ENCODE measurements around the gene RBM33.

The RBM33 gene

GRCh38 chr7:155793720-155794119 lies 149.3 kb downstream of the RBM33 start:
- Histone ChIP-seq H3K79me2 (ENCODE audit: control insufficient read depth, insufficient read depth, low read length, unreplicated experiment) (no peaks in the 10 kb centered on the region), H2AFZ (ENCODE audit: low read length, unreplicated experiment) (no peak overlapping the region), H3K36me3 (ENCODE audit: insufficient read depth, low read length) (no peaks in the 10 kb centered on the region), H3K27me3 (ENCODE audit: insufficient read depth, low read length) (peaks cover 19% of the 10 kb centered on the region), H3K27ac (ENCODE audit: low read depth, low read length) (no peak overlapping the region), H3K4me1 (ENCODE audit: control insufficient read depth, insufficient read depth, low read length, unreplicated experiment) (no peaks in the 10 kb centered on the region), H3K4me3 (ENCODE audit: low read depth, low read length) (no peak overlapping the region)

GRCh38 chr7:155794196-155794595 lies 149.7 kb downstream of the RBM33 start:
- no peak overlapping the region for H2AFZ ChIP-seq (ENCODE audit: low read length, unreplicated experiment)
- no peak overlapping the region for H3K4me3 ChIP-seq (ENCODE audit: low read depth, low read length)
- no peak overlapping the region for H3K27ac ChIP-seq (ENCODE audit: low read depth, low read length)
- no peaks in the 10 kb centered on the region for H3K4me1 ChIP-seq (ENCODE audit: control insufficient read depth, insufficient read depth, low read length, unreplicated experiment)
- peaks cover 24% of the 10 kb centered on the region for H3K27me3 ChIP-seq (ENCODE audit: insufficient read depth, low read length)
- H3K36me3 ChIP-seq (ENCODE audit: insufficient read depth, low read length) = no peaks in the 10 kb centered on the region
- no peaks in the 10 kb centered on the region for H3K79me2 ChIP-seq (ENCODE audit: control insufficient read depth, insufficient read depth, low read length, unreplicated experiment)

DNA sequence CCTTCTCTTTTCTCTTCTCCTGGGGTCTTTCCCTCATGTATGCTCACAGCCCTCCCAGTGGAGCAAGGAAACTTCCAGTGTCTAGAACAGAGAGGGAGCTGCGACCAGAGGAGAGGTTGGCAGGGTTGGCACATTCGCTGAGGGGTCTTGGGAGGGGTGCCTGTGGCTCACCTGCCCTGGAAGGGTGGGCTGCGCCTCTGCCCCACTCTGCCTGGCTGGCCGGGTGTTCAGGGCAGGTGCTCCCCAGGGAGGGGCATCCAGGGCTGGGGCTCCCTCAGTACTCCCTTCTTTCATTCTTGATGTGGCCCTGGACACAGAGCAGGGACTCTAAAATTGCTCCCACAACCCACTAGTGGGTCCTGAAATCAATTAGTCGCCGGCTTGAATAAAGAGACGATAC lies 150.9 kb downstream of the RBM33 start:
- Histone ChIP-seq H3K27ac (ENCODE audit: low read depth, low read length) (no peak overlapping the region), H3K4me1 (ENCODE audit: control insufficient read depth, insufficient read depth, low read length, unreplicated experiment) (no peaks in the 10 kb centered on the region), H3K27me3 (ENCODE audit: insufficient read depth, low read length) (peaks cover 36% of the 10 kb centered on the region), H3K79me2 (ENCODE audit: control insufficient read depth, insufficient read depth, low read length, unreplicated experiment) (no peaks in the 10 kb centered on the region), H3K36me3 (ENCODE audit: insufficient read depth, low read length) (no peaks in the 10 kb centered on the region), H2AFZ (ENCODE audit: low read length, unreplicated experiment) (no peak overlapping the region), H3K4me3 (ENCODE audit: low read depth, low read length) (no peak overlapping the region)

- Histone ChIP-seq H3K27ac (ENCODE audit: low read depth, low read length) (no peak overlapping the region), H2AFZ (ENCODE audit: low read length, unreplicated experiment) (no peak overlapping the region), H3K79me2 (ENCODE audit: control insufficient read depth, insufficient read depth, low read length, unreplicated experiment) (no peaks in the 10 kb centered on the region), H3K36me3 (ENCODE audit: insufficient read depth, low read length) (no peaks in the 10 kb centered on the region), H3K4me1 (ENCODE audit: control insufficient read depth, insufficient read depth, low read length, unreplicated experiment) (no peaks in the 10 kb centered on the region), H3K27me3 (ENCODE audit: insufficient read depth, low read length) (peaks cover 41% of the 10 kb centered on the region), H3K4me3 (ENCODE audit: low read depth, low read length) (no peak overlapping the region)
These were observed 151.5 kb downstream of the RBM33 start for GRCh38 chr7:155795951-155796350.

DNA sequence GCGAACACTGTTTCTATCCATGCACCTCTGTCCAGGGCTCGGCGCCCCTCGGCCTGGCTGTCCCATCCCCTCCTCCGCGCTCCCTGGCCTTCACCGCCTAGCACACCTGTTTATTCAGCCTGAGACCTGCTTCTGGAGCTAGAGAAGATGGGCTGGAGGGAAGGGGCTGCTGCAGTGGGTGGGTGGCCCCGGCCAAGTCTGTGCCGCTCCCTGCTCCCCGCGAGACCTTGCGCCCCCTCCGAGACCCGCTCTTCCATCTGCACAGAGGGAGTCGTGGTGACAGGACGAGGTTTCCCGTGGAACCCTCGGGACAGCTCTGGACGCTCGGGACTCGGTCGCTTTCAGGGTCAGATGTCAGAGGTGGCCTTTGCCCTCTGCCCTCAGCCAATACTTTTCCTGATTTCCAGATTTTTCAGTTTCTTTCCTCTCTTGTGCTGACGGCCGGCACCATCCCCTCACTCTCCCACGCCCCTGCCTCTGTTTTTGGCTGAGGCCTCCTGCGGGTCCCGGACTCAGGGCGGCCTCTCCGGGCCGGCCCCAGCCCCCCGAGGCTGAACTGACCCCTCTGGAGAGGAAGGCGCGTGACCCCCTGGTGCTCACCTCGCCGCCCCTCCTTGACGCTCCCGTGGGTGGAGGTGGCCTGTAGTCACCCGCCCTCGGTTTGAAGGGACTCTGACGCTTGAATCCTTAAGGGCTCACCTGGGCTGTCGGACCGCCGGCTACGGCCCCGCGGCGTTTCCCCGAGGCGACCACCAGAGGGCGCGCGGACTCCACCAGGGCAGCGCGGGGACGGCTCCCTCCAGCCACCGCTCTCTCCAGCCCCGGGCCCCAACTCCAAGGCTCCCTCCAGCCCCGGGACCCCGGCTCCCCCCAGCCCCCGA lies 152.2 kb downstream of the RBM33 start:
- Histone ChIP-seq H2AFZ (ENCODE audit: low read length, unreplicated experiment) (no peak overlapping the region), H3K4me3 (ENCODE audit: low read depth, low read length) (no peak overlapping the region), H3K27me3 (ENCODE audit: insufficient read depth, low read length) (peaks cover 48% of the 10 kb centered on the region), H3K36me3 (ENCODE audit: insufficient read depth, low read length) (no peaks in the 10 kb centered on the region), H3K79me2 (ENCODE audit: control insufficient read depth, insufficient read depth, low read length, unreplicated experiment) (no peaks in the 10 kb centered on the region), H3K27ac (ENCODE audit: low read depth, low read length) (no peak overlapping the region), H3K4me1 (ENCODE audit: control insufficient read depth, insufficient read depth, low read length, unreplicated experiment) (no peaks in the 10 kb centered on the region)

- peaks cover 57% of the 10 kb centered on the region for H3K27me3 ChIP-seq (ENCODE audit: insufficient read depth, low read length)
- H3K4me3 ChIP-seq (ENCODE audit: low read depth, low read length) = no peak overlapping the region
- H2AFZ ChIP-seq (ENCODE audit: low read length, unreplicated experiment) = no peak overlapping the region
These were observed 153.1 kb downstream of the RBM33 start for GRCh38 chr7:155797262-155798250.

GRCh38 chr7:155798673-155799439 lies 154.4 kb downstream of the RBM33 start:
- Histone ChIP-seq H3K27me3 (ENCODE audit: insufficient read depth, low read length) (peaks cover 69% of the 10 kb centered on the region), H3K4me1 (ENCODE audit: control insufficient read depth, insufficient read depth, low read length, unreplicated experiment) (no peaks in the 10 kb centered on the region), H3K27ac (ENCODE audit: low read depth, low read length) (no peak overlapping the region), H3K79me2 (ENCODE audit: control insufficient read depth, insufficient read depth, low read length, unreplicated experiment) (no peaks in the 10 kb centered on the region), H3K4me3 (ENCODE audit: low read depth, low read length) (no peak overlapping the region), H2AFZ (ENCODE audit: low read length, unreplicated experiment) (peak overlapping the region; percentile 16), H3K36me3 (ENCODE audit: insufficient read depth, low read length) (no peaks in the 10 kb centered on the region)

More at GRCh38 chr7:155797262-155798250, 153.1 kb downstream of the RBM33 start:
- H3K4me1 ChIP-seq (ENCODE audit: control insufficient read depth, insufficient read depth, low read length, unreplicated experiment) = no peaks in the 10 kb centered on the region
- no peak overlapping the region for H3K27ac ChIP-seq (ENCODE audit: low read depth, low read length)
- no peaks in the 10 kb centered on the region for H3K36me3 ChIP-seq (ENCODE audit: insufficient read depth, low read length)
- no peaks in the 10 kb centered on the region for H3K79me2 ChIP-seq (ENCODE audit: control insufficient read depth, insufficient read depth, low read length, unreplicated experiment)

DNA sequence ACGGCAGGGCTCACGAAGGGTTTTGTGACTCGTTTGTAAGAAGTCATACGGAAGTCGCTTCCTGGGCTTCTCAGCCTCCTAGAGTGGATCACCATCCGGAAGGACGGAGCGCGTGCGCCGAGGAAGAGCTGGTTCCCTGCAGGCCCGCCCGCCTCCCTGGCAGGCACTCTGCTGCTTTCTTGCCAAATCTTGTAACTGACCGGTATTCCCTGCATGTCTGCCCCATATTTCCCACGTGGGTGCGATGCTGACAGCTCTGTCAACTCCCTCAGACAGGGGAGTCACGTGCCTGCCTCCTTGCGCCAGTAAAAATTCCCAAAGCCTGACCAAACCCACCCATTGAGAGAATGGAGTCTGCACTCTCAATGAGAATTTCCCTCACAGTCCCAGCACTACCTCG lies 155.1 kb downstream of the RBM33 start:
- Histone ChIP-seq H3K4me3 (ENCODE audit: low read depth, low read length) (no peak overlapping the region), H3K27me3 (ENCODE audit: insufficient read depth, low read length) (peaks cover 76% of the 10 kb centered on the region), H3K79me2 (ENCODE audit: control insufficient read depth, insufficient read depth, low read length, unreplicated experiment) (no peaks in the 10 kb centered on the region), H3K36me3 (ENCODE audit: insufficient read depth, low read length) (no peaks in the 10 kb centered on the region), H3K4me1 (ENCODE audit: control insufficient read depth, insufficient read depth, low read length, unreplicated experiment) (no peaks in the 10 kb centered on the region), H3K27ac (ENCODE audit: low read depth, low read length) (no peak overlapping the region), H2AFZ (ENCODE audit: low read length, unreplicated experiment) (peak overlapping the region; percentile 16)

DNA sequence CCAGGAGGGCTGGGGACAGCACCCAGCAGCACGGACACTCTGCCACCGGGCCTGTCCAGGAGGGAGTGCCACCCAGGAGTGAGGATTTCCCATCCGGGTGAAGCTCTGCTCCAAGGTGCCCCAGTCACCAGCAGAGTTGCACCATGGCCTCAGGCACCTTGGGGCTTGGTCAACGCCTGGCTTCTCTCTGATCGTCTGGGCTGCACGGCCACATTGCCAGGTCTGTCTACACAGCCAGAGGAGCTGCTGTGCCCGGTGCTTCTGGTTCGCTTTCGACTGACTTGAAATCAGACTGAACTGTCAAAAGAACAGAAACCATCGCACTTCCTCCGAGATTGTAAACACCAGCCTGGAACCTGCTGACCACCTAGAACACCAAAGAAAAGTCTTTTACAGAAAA lies 155.8 kb downstream of the RBM33 start:
- H3K27ac ChIP-seq (ENCODE audit: low read depth, low read length) = no peak overlapping the region
- H3K4me1 ChIP-seq (ENCODE audit: control insufficient read depth, insufficient read depth, low read length, unreplicated experiment) = no peaks in the 10 kb centered on the region
- H3K79me2 ChIP-seq (ENCODE audit: control insufficient read depth, insufficient read depth, low read length, unreplicated experiment) = no peaks in the 10 kb centered on the region
- no peaks in the 10 kb centered on the region for H3K36me3 ChIP-seq (ENCODE audit: insufficient read depth, low read length)
- H3K27me3 ChIP-seq (ENCODE audit: insufficient read depth, low read length) = peaks cover 78% of the 10 kb centered on the region
- H3K4me3 ChIP-seq (ENCODE audit: low read depth, low read length) = no peak overlapping the region
- no peak overlapping the region for H2AFZ ChIP-seq (ENCODE audit: low read length, unreplicated experiment)

DNA sequence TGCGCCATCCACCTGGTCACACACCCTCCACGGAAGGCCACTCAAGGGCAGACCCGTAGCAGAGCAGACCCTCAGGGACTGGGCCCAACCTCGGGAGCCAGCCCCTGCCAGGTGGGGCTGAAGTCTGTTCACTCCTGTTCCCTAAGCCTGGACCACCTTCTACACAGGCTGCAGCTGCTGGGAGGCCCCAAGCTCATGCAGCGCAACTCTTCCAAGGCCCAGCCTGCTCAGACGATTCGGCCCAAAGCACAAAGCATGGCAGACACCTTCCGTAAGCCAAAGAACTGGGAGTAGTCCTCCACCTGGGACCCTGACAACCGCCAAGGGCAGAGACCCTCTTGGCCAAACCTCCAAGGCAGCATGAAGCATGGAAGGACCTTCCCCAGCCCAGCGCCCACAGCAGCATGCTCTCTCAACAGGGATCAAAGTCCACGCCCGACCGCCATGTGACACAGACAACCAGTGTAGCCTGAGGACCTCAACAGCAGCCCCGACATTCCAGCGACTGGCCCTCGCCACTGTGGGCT lies 156.3 kb downstream of the RBM33 start:
- no peak overlapping the region for H3K4me3 ChIP-seq (ENCODE audit: low read depth, low read length)
- H3K27ac ChIP-seq (ENCODE audit: low read depth, low read length) = no peak overlapping the region
- peaks cover 77% of the 10 kb centered on the region for H3K27me3 ChIP-seq (ENCODE audit: insufficient read depth, low read length)

More for the DNA sequence above, 156.3 kb downstream of the RBM33 start:
- no peak overlapping the region for H2AFZ ChIP-seq (ENCODE audit: low read length, unreplicated experiment)
- no peaks in the 10 kb centered on the region for H3K79me2 ChIP-seq (ENCODE audit: control insufficient read depth, insufficient read depth, low read length, unreplicated experiment)
- H3K36me3 ChIP-seq (ENCODE audit: insufficient read depth, low read length) = no peaks in the 10 kb centered on the region
- no peaks in the 10 kb centered on the region for H3K4me1 ChIP-seq (ENCODE audit: control insufficient read depth, insufficient read depth, low read length, unreplicated experiment)

Measured in ACC112 (cell line).